GM18502 (cell line): ENCODE results near the gene TIAM2.
A peak's percentile ranks its signal among the peaks of the same experiment; 100 is the strongest.
"Not testable (repeated sequence)": the region's sequence is repeated elsewhere in the genome, so short reads cannot be mapped to it uniquely, and the experiment has no call there.

Source experiments
- ATAC-seq: cut with Tn5 transposase; IDR thresholded peaks from one replicate; pipeline ENCODE4 v1.9.1; 2021; ENCODE audit warnings: mild to moderate bottlenecking; ENCODE audit not compliant: unreplicated experiment, poor library complexity

The TIAM2 gene

DNA sequence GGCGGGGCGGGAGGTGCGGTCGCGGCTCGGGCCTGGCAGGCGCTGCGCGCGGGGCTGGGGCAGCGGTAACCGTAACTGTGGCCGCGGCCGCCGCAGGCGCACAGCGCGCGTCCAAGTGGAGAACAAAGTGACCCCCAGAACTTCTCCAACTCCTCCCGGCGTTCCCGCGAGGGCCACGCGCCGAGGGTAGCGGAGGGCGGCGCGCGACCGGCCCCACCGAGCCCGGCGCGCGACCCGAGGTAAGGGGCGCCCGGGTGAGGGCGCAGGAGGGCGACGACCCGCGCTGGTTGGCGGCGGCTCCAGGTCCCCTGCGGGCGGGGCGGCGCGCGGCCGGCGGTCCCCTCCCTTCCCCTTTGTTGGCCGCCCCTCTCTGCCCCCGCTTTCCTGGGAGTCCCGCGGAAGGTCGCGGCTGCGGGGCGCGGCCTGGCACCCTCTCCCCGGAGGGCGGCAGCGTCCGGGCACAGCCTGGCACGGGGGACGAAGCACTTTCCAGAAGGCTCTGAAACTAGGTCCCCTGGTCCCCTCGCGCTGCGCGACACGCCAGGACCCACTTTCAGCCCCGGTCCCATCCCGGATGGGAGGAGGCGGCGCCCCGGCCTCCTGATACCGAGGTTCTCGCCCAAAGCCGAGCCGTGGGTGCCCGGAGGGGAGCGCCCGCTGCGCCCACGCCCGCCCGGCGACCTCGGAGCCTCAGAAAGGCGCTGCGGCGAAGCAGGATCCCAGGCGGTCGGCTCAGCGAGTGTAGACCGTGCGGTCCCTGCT lies at the start of gene TIAM2:
Gene TIAM2 (plus strand): TSS at position 62 of the 762 bp plus-strand sequence. CDS start 133,909 bp downstream, outside the sequence.
- ATAC-seq: peak; percentile 61

DNA sequence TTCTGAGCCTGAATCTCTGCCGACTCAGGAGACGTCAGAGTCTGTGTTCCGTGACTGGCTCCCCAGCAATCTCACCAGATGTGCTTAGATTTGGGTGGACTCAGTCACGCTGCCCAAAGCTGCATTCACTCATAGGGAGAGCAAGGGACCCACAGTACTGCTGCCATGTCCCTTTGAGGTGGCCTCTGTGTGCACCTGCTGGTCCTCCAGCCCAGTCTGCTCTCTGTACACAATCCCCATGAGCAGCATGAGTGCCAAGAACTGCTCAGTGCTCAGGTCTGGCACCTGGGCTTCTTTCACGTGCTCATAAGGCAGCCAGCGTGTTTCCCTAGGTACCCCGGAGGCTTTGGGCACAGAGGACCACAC lies 44.2 kb upstream of the TIAM2 start:
- ATAC-seq: peak; percentile 8

DNA sequence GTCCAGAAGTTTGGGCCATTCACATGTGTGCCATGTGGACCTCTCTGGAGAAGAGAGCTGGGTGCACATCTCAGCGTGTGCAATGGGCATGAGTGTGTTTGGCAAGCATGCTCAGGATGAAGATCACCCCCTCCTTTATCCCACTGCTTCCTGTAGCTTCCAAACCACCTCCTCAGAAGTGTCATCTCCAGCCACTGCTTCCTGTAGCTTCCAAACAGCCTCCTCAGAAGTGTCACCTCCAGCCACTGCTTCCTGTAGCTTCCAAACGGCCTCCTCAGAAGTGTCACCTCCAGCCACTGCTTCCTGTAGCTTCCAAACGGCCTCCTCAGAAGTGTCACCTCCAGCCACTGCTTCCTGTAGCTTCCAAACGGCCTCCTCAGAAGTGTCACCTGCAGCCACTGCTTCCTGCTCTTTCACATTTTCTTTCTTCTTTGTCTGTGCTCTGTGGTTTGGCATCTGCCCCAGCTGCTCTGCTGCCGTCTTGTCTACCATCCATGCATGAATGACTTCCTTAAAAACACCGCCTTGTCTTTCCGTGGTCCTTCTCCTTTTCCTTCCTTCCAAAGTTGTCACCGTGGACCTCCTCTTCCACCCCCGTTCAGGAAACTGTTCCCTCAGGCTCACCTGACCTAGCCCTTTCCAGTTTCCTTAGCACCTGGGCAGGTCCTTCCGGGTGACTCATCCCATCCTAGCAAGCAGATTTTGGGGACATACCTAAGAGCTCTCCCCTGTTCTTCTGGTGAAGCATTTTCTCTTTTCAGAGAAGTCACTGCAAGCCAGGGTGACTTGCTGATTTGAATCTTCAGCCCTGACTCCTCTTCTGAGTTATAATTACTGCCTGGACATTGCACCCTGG lies 43.5 kb upstream of the TIAM2 start:
- ATAC-seq: peak; percentile 93

DNA sequence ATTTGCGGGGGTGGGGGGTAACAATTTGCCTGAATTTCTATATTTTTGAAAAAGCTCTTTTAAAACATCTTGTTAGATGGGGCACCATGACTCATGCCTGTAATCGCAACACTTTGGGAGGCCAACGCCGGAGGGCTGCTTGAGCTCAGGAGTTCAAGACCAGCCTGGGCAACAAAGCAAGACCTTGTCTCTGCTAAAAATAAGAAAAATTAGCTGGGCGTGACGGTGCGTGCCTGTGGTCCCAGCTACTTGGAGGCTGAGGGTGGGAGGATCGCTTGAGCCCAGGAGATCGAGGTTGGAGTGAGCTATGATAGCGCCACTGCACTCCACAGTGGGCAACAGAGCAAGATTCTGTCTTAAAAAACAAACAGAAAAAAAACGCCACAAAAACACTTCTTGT lies 41.5 kb upstream of the TIAM2 start:
- ATAC-seq: no peak

DNA sequence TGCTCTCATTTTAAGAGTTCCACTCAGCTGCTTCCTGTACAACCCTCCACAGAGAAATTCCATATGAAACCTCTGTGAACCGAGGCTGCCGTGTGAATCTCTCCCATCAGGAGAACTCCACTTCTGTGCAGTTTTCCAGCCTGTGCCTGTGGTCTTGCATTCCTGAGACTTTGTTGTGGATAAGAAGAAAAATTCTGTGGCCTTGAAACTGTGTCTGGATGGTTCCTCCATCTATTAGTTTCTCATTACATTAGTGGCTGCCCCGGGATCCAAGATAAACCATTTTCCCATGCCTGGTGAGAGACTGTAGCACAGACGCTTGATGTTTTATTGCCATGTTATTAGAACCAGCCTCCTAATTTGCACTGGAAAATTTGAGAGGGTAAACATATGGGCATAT lies 40.8 kb upstream of the TIAM2 start:
- ATAC-seq: no peak

DNA sequence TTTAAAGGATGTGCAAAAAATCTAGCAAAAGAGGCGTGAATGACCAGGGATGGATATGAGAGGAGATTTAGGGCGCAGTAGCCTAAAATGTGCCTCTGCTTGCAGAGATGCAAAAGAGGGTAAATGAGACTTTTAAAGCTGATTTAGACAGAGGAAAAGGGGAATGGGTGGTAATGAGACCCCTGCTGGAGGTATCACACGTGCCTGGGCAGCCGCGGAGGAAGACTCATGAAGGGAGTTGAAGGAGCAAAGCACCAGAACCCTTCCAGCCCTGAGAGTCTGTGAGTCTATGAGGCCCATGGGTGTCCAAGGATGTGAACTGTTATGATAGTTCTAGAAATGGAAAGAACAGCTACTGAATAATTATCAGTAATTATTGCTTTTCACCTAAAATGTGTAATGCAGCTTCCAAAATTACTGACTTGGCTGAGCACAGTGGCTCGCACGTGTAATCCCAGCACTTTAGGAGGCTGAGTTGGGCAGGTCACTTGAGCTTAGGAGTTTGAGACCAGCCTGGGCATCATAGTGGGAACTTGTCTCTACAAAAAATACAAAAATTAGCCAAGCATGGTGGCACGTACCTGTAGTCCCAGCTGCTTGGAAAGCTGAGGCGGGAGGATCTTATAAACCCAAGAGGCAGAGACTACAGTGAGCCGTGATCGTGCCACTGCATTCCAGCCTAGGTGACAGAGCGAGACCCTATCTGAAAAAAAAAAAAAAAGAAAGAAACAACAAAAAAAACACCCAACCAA lies 38.2 kb upstream of the TIAM2 start:
- ATAC-seq: no peak

DNA sequence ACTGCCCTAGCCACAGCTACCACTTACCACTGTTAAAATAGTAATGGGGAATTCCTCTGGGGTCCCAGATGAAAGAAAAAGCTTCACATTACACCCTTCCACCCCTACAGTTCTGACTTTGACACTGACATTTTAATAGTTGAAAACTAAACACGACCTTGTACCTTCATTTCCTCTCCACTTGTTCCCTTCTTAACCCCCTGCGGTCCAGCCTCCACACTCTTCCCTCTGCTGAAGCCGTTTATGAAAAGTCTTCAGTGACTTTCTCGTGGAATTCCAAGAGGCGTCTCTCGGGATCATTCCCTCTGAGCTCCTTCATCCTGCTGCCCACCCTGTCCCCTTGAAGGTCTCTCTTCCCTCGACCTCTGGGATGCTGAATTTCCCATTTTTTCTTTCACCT lies 36.6 kb upstream of the TIAM2 start:
- ATAC-seq: no peak

DNA sequence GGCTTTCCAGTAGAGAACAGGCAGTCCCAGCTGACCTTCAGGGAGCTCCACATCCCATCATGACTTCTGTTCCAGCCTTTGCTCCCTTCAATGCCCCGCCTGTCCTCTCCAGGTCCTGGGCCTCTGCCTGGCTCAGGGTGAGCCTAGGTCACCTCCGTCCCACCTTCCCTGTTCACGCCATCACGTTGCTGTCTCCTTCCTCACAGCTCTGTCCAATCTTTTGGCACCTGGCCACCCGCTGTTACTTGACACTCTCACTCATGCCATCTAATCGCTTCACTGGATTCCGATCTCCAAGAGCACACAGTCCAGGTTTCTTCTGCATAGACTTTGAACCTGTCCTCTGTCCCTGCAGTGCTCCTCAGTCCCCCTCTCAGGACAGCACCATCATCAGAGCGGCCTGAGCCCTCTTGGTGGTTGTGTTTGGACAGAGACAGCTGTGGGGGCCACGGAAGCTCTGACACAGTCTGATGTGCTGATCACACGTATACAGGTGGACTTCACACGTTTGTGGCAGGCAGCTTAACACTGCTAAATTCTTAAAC lies 34.7 kb upstream of the TIAM2 start:
- no peak for ATAC-seq

DNA sequence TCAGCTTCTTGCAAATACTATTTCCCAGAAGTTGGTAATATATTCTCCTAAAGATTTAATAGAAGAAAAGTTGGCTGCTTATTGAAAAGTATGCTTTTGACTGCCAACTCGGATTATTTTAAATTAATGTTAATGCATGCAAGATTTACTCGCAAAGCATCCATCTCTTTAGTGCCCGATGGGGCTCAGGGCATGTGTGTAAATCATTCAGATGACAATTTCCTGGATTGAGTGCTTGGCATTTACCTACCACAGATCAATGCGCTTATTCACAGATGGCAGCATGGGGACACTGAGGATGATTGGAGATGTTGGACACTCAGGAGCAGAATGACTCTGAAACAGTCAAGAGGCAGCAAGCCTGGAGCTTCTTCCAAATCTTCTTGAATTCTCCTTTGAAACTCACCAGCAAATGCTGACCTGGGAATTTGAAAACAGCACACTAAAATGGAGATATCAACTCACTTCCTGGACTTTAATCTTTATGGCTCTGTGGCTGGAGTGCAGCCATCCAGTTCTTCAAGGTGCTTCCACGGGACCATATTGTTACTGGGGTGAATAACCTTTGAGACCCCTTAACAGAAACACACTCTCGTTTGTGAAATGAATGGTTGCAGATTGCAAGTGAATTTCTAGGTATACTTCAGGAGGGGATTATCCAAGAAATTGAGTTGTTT lies 34.1 kb upstream of the TIAM2 start:
- no peak for ATAC-seq

DNA sequence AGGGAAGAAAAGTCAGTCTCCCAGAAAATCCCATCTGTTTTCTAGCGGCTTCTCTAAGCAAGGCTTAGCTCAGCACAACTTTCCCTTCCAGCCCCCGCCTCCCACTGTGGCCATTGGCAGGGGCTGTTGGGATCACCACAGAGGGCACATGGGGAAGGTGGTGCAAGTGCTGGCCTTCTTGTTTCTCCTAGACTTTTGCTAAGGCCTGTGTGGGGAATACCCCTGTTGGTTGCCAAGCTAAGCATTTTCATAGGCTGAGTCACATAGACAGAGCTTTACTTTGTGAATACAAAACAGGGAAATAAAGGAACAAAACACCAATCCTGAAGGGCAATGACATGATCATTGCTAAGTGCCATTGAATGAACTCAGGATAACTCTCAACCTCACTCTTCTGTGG lies 32.4 kb upstream of the TIAM2 start:
- no peak for ATAC-seq

DNA sequence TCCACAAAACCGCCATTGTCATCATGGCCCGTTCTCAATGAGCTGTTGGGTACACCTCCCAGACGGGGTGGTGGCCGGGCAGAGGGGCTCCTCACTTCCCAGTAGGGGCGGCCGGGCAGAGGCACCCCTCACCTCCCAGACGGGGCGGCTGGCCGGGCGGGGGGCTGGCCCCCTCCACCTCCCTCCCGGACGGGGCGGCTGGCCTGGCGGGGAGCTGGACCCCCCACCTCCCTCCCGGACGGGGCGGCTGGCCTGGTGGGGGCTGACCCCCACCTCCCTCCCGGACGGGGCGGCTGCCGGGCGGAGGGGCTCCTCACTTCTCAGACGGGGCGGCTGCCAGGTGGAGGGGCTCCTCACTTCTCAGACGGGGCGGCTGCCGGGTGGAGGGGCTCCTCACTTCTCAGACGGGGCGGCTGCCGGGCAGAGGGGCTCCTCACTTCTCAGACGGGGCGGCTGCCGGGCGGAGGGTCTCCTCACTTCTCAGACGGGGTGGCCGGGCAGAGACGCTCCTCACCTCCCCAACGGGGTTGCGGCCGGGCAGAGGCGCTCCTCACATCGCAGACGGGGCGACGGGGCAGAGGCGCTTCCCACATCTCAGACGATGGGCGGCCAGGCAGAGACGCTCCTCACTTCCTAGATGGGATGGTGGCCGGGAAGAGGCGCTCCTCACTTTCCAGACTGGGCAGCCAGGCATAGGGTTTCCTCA lies 28.9 kb upstream of the TIAM2 start:
- ATAC-seq: not testable (repeated sequence)

DNA sequence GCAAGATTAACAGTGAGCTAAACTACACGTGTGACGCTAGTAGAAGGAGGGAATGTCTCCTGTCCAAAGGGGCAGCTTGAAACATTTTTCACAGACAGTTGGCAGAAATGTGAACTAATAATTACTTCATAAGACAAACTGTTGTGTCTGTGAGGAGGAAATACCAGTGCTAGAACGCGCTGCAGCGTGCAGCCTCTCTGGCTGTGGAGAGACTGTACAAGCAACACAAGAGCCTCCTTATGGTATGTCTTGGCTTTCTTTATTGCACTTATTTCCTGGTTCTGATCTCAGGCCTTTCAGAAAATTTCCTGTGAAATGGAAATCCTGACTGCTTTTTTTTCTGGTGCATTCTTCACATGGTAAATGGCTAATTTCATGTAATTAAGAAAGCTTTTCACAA lies 25.3 kb upstream of the TIAM2 start:
- no peak for ATAC-seq

DNA sequence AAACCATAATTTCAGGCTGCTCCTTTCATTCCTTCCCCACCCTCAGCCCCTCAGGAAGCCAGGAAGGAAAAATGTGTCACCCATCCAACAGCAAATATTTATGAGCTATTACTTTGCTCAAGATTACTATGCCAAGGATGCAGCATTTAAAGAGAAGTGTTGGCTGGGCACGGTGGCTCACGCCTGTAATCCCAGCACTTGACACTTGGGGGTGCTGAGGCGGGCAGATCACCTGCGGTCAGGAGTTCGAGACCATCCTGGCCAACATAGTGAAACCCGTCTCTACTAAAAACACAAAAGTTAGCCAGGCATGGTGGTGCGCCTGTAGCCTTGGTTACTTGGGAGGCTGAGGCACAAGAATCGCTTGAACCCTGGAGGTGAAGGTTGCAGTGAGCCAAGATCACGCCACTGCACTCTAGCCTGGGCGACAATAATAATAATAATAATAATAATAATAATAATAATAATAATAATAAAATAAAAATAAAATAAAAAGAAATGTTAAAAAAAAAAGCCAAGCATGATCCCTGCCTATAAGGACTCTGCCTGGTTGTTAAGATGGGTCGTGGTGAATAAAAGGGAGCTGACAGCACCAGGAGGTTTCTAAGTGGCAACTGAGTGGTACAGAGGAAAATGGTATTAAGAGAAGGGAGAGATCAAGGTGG lies 20.5 kb upstream of the TIAM2 start:
- no peak for ATAC-seq

DNA sequence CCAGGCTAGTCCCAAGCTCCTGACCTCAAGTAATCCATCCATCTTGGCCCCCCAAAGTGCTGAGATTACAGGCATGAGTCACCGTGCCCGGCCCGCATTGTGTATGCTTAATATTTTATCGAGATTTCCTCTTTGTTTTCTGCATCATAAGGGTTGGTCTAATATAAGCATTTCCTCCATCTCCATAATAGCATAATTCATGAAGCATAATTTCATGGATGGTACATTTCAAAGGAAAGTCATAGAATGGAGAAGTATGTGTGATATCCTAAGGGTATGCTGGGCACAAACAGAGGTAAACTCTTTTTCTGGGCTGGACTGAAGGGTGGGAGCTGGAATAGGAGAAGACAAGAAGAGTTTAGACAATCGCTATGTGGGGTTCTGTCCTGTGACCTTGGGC lies 17.5 kb upstream of the TIAM2 start:
- no peak for ATAC-seq

DNA sequence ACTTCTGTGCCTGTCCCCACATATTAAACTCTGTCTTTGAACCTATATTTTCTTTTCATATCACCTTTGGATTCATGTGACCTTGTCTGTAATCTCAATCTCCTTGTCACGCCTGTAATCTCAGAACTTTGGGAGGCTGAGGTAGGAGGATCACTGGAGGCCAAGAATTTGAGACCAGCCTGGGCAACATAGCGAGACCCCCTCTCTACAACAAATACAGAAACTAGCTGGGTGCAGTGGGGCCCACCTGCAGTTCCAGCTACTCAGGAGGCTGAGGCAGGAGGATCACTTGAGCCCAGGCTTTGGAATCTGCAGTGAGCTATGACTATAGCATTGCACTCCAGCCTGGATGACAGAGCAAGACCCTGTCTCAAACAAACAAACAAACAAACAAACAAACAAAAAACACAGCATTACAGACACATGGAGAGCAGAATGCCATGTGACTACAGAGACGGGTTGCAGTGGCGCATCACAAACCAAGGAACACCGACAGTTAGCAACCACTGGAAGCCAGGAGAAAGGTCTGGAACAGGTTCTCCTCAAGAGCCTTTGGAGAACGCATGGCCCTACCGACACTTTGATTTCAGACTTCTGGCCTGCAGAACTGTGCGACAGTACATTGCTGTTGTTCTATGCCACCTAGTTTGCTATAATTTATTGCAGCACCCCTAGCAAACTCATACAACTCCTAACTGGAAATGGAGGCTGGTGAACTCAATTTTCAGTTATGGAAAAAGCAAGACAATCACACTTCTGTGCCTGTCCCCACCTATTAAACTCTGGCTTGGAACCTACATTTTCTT lies 14.6 kb upstream of the TIAM2 start:
- no peak for ATAC-seq

DNA sequence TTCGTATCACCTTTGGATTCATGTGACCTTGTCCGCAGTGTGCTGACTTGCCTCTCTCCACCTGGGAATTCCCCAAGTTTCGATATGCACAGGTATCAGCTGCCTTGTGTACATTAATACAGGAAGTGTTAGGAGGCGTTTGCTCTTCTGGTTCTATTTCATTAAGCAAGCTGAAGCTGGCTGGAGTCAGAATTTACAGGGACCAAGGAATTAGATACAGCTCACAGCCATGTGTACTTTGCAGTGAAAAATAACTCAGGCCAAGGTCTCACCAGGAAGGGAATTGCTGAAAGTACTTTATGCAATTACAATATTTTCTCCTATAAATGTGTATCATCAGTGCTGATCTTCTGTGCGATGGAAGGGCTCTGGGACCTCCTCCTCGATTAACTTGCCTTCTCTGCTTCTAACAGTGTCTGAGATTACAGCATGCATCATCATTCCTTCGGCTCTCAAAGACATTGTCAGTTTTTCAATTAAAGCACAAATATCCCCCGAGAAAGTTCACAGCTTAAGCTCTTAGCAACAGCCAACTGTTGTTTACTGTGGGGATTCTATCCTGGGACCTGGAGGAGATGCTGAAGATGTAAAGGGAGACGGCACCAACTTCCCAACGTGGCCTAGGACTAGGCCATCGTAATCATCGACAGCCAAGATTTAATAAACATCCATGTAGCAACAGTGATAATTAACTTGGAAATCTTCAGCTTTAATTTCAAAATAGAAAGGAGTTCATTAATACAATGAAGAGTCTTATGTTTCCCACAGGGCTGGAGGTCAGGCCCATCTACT lies 13.8 kb upstream of the TIAM2 start:
- peak; percentile 82 for ATAC-seq

DNA sequence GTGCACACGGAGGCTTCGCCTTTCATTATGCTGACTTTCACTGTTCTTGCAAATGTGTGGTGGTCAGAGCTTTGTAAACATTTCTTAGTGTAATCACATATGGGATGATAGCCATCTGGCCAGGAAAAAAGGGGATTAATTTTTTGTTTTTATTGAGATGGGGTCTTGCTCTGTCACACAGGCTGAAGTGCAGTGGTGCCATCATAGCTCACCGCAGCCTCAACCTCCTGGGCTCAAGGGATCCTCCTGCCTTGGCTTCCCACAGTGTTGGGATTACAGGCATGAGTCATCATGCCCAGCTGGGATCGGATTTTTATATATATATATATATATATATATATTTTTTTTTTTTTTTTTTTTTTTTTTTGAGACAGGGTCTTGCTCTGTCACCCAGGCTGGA lies 11.0 kb upstream of the TIAM2 start:
- ATAC-seq: no peak
